H1 (cell line): ENCODE data around the gene LRRC2. TPM values are rescaled to one million over a fixed set of nuclear protein-coding genes. Genes with fewer than 3 reads are reported as not detected.
"Not testable (repeated sequence)": the region's sequence is repeated elsewhere in the genome, so short reads cannot be mapped to it uniquely, and the experiment has no call there.

Source experiments
- CTCF ChIA-PET: fragments of 300-600 bp; sonication (Branson Sonifier 250); formaldehyde crosslinking; loops from one replicate; lab custom pipeline; 2021; ENCODE audit not compliant: partially characterized antibody; lab: Charles Lee
- POLR2A ChIA-PET: fragments of 300-600 bp; sonication (Branson Sonifier 250); formaldehyde crosslinking; loops from one replicate; lab custom pipeline; 2021; ENCODE audit warnings: inconsistent platforms; ENCODE audit not compliant: partially characterized antibody; lab: Charles Lee
- DNase-seq, 2 experiments: peaks; one replicate each; pipeline versions ENCODE4 v3.0.0 to v3.0.0-alpha.2; 2010 to 2022; ENCODE audit warnings: low spot score in 2 of 2, low read depth in 1 of 2, mixed read lengths in 1 of 2
- FAIRE-seq: peaks from 2 replicates; lab custom pipeline; 2011; peaks lifted over from hg19 to GRCh38; lab: Jason Lieb, UNC
- H2AFZ ChIP-seq: 2 replicates; pipeline ENCODE4 v1.8.1; 2012; ENCODE audit warnings: low read length, inconsistent platforms
- H2AK5ac ChIP-seq: 2 replicates; pipeline ENCODE4 v1.6.1; 2013; ENCODE audit warnings: low read depth, low read length
- H2BK120ac ChIP-seq: replicated peaks from 2 replicates; pipeline ENCODE3; 2013; ENCODE audit warnings: low read depth, low read length, inconsistent platforms
- H2BK12ac ChIP-seq: 2 replicates; pipeline ENCODE4 v1.6.1; 2013; ENCODE audit warnings: low read depth, low read length
- H2BK15ac ChIP-seq: 2 replicates; pipeline ENCODE4 v1.6.1; 2013; ENCODE audit warnings: low read length
- H2BK20ac ChIP-seq: 2 replicates; pipeline ENCODE4 v1.6.1; 2013; ENCODE audit warnings: low read length
- H2BK5ac ChIP-seq: 2 replicates; pipeline ENCODE4 v1.6.1; 2013; ENCODE audit warnings: low read depth, low read length
- H3K14ac ChIP-seq: 2 replicates; pipeline ENCODE4 v1.6.1; 2013; ENCODE audit warnings: inconsistent platforms; ENCODE audit not compliant: insufficient read length
- H3K18ac ChIP-seq: 2 replicates; pipeline ENCODE4 v1.6.1; 2013; ENCODE audit warnings: low read length; ENCODE audit errors: extremely low read depth
- H3K23ac ChIP-seq: 2 replicates; pipeline ENCODE4 v1.6.1; 2013; ENCODE audit warnings: inconsistent platforms; ENCODE audit not compliant: insufficient read length
- H3K23me2 ChIP-seq: 2 replicates; pipeline ENCODE4 v1.6.1; 2013; ENCODE audit warnings: low read depth, low read length
- H3K27ac ChIP-seq: 2 replicates; pipeline ENCODE4 v1.6.1; 2011; ENCODE audit warnings: low read depth, low read length, inconsistent platforms
- H3K27me3 ChIP-seq, 4 experiments: replicated peaks in 1 of 4; 1 replicate in 1 of 4; 2 replicates in 3 of 4; pipeline versions ENCODE4 v1.6.1 to v1.8.1; 2011 to 2013; ENCODE audit warnings: low read length in 3 of 4, mild to moderate bottlenecking in 3 of 4, inconsistent platforms in 2 of 4, mixed read lengths in 2 of 4, moderate library complexity in 1 of 4; ENCODE audit not compliant: control insufficient read depth in 3 of 4, insufficient read depth in 3 of 4; ENCODE audit errors: extremely low read depth in 1 of 4
- H3K36me3 ChIP-seq, 4 experiments: 2 replicates each; pipeline versions ENCODE4 v1.6.1 to v1.8.1; 2011 to 2013; ENCODE audit warnings: mild to moderate bottlenecking in 4 of 4, low read length in 3 of 4, moderate library complexity in 2 of 4, control low read depth in 1 of 4, inconsistent platforms in 1 of 4; ENCODE audit not compliant: insufficient read depth in 4 of 4, control insufficient read depth in 2 of 4
- H3K4ac ChIP-seq: replicated peaks from 2 replicates; pipeline ENCODE3; 2013; ENCODE audit warnings: low read length, low read depth, mixed read lengths, inconsistent platforms; ENCODE audit not compliant: insufficient read length
- H3K4me1 ChIP-seq, 4 experiments: replicated peaks in 1 of 4; 1 replicate in 1 of 4; 2 replicates in 3 of 4; pipeline versions ENCODE4 v1.6.1 to v1.8.1; 2011 to 2013; ENCODE audit warnings: low read length in 3 of 4, inconsistent platforms in 2 of 4, mixed read lengths in 1 of 4; ENCODE audit not compliant: insufficient read depth in 4 of 4, control insufficient read depth in 3 of 4
- H3K4me2 ChIP-seq, 2 experiments: 2 replicates each; pipeline versions ENCODE4 v1.6.1 to v1.8.1; 2011 to 2013; ENCODE audit warnings: low read depth in 2 of 2, low read length in 2 of 2, control low read depth in 1 of 2, inconsistent platforms in 1 of 2, mild to moderate bottlenecking in 1 of 2; ENCODE audit not compliant: insufficient read depth in 1 of 2
- H3K4me3 ChIP-seq, 4 experiments: fragments of 200-600, 300-600 bp in 1 of 4; sonication (generic), shearing (Covaris generic), sonication (Bioruptor Twin) in 1 of 4; 2 replicates each; pipeline versions ENCODE4 v1.5.1 to v1.8.1; 2011 to 2016; ENCODE audit warnings: low read length in 4 of 4, low read depth in 3 of 4, control low read depth in 2 of 4, inconsistent platforms in 2 of 4, mild to moderate bottlenecking in 2 of 4, mixed read lengths in 1 of 4, moderate library complexity in 1 of 4; ENCODE audit not compliant: insufficient read depth in 2 of 4; ENCODE audit errors: extremely low read depth in 1 of 4
- H3K56ac ChIP-seq: replicated peaks from 2 replicates; pipeline ENCODE3; 2013; ENCODE audit warnings: low read depth, mild to moderate bottlenecking, mixed read lengths, low read length, inconsistent platforms; ENCODE audit not compliant: insufficient read length
- H3K79me1 ChIP-seq: 2 replicates; pipeline ENCODE4 v1.6.1; 2013; ENCODE audit warnings: low read depth, low read length, control low read depth
- H3K79me2 ChIP-seq, 2 experiments: 2 replicates each; pipeline versions ENCODE4 v1.6.1 to v1.8.1; 2012 to 2013; ENCODE audit warnings: low read length in 2 of 2, mild to moderate bottlenecking in 2 of 2, inconsistent platforms in 1 of 2; ENCODE audit not compliant: insufficient read depth in 2 of 2, control insufficient read depth in 1 of 2
- H3K9ac ChIP-seq, 4 experiments: replicated peaks in 1 of 4; 1 replicate in 1 of 4; 2 replicates in 3 of 4; pipeline versions ENCODE4 v1.6.1 to v1.8.1; 2011 to 2013; ENCODE audit warnings: low read depth in 3 of 4, low read length in 3 of 4, control low read depth in 2 of 4, mild to moderate bottlenecking in 2 of 4, moderate library complexity in 2 of 4, inconsistent platforms in 1 of 4; ENCODE audit errors: extremely low read depth in 1 of 4
- H3K9me3 ChIP-seq, 2 experiments: 2 replicates each; pipeline versions ENCODE4 v1.6.1 to v1.8.1; 2012 to 2013; ENCODE audit warnings: mild to moderate bottlenecking in 2 of 2, moderate library complexity in 2 of 2, control low read depth in 1 of 2, inconsistent platforms in 1 of 2, low read depth in 1 of 2, low read length in 1 of 2, mixed read lengths in 1 of 2; ENCODE audit not compliant: insufficient read depth in 2 of 2
- H4K20me1 ChIP-seq, 2 experiments: replicated peaks in 1 of 2; 2 replicates each; pipeline versions ENCODE3 to v1.8.1; 2011 to 2013; ENCODE audit warnings: inconsistent platforms in 2 of 2, low read length in 2 of 2, mild to moderate bottlenecking in 1 of 2; ENCODE audit not compliant: insufficient read depth in 2 of 2, control insufficient read depth in 1 of 2
- H4K5ac ChIP-seq: 2 replicates; pipeline ENCODE4 v1.6.1; 2013; ENCODE audit warnings: low read length, low read depth, mixed read lengths, inconsistent platforms; ENCODE audit not compliant: insufficient read length
- H4K8ac ChIP-seq: 2 replicates; pipeline ENCODE4 v1.8.0; 2013; ENCODE audit warnings: mild to moderate bottlenecking, moderate library complexity, low read length, inconsistent platforms; ENCODE audit not compliant: insufficient read depth; ENCODE audit errors: extremely low read depth
- H4K91ac ChIP-seq: replicated peaks from 2 replicates; pipeline ENCODE3; 2013; ENCODE audit warnings: low read length, mixed read lengths, inconsistent platforms; ENCODE audit not compliant: insufficient read length
- BCL11A ChIP-seq, 2 experiments: IDR thresholded peaks; one replicate each; pipeline ENCODE4 v1.6.1; 2011; ENCODE audit warnings: low read depth in 2 of 2, low read length in 2 of 2, mild to moderate bottlenecking in 2 of 2
- CTCF ChIP-seq, 3 experiments: IDR thresholded peaks; 1 replicate in 2 of 3; 2 replicates in 1 of 3; pipeline versions ENCODE4 v1.5.1 to v1.6.1; 2011; ENCODE audit warnings: low read length in 3 of 3, mild to moderate bottlenecking in 3 of 3, inconsistent platforms in 2 of 3, low read depth in 1 of 3, moderate library complexity in 1 of 3; ENCODE audit not compliant: insufficient read depth in 1 of 3; ENCODE audit errors: control extremely low read depth in 1 of 3
- GABPA ChIP-seq: IDR thresholded peaks from 2 replicates; pipeline ENCODE4 v1.6.1; 2011; ENCODE audit warnings: mild to moderate bottlenecking, low read length, moderate library complexity, borderline replicate concordance; ENCODE audit not compliant: insufficient read depth
- HDAC2 ChIP-seq, 2 experiments: fragments of 300-600 bp in 1 of 2; sonication (generic) in 1 of 2; IDR thresholded peaks; 2 replicates each; pipeline ENCODE4 v1.6.1; 2011 to 2012; ENCODE audit warnings: low read depth in 2 of 2, low read length in 2 of 2, mild to moderate bottlenecking in 2 of 2, moderate library complexity in 2 of 2, borderline replicate concordance in 1 of 2, inconsistent platforms in 1 of 2
- HDAC6 ChIP-seq: IDR thresholded peaks from one replicate; pipeline ENCODE4 v1.7.1; 2012; ENCODE audit warnings: low read depth, mild to moderate bottlenecking, inconsistent platforms, low read length, moderate library complexity
- TCF12 ChIP-seq: IDR thresholded peaks from 2 replicates; pipeline ENCODE4 v1.6.1; 2011; ENCODE audit warnings: low read depth, mild to moderate bottlenecking, low read length
- TEAD4 ChIP-seq: IDR thresholded peaks from 2 replicates; pipeline ENCODE4 v1.6.1; 2012; ENCODE audit warnings: low read depth, low read length, inconsistent platforms, mixed read lengths
- WGBS, 2 experiments: shearing (Covaris generic) in 1 of 2; methylation state at CpG; one replicate each; pipeline versions ENCODE4 v1.1.6 to v1.1.7; 2013 to 2015; ENCODE audit warnings: low lambda C conversion rate in 2 of 2, mixed read lengths in 2 of 2, inconsistent platforms in 1 of 2, low coverage in 1 of 2, missing lambda C conversion rate in 1 of 2; ENCODE audit not compliant: insufficient replicate concordance in 2 of 2, insufficient coverage in 1 of 2, insufficient read length in 1 of 2; ENCODE audit errors: extremely low coverage in 1 of 2, missing lambda C conversion rate in 1 of 2; 5-methylcytosine and 5-hydroxymethylcytosine counted together
- polyA plus RNA-seq, 7 experiments: library from polyadenylated mRNA; depleted of rRNA in 3 of 7; stranded (reverse) in 5 of 7; unstranded in 2 of 7; fragments of >200 nt in 5 of 7; fragments of 200-250 nt in 2 of 7; gene quantifications; 1 replicate in 5 of 7; 2 replicates in 1 of 7; 4 replicates in 1 of 7; pipeline versions ENCODE4 v1.2.1 to v1.2.3, GENCODE V29; 2011 to 2013; ENCODE audit warnings: missing spikeins in 2 of 7, mixed read lengths in 2 of 7
- total RNA-seq: library from RNA; stranded (reverse); fragmentation: NEBNext Ultra II Directional; extraction: Animal tissue kit (Norgen Biotek cat#: 25700); gene quantifications from 2 replicates; pipeline ENCODE4 v1.2.1, GENCODE V29; 2021

The LRRC2 gene
- total and polyA plus RNA-seq, 2 of the 8 experiments (the other 6 are each of a cell fraction or from before 2014, with no cell fraction given): 1.4 to 6.4 TPM

GRCh38 chr3:46549408-46549904 is 16.6 kb downstream of the LRRC2 start (continued):
- TF ChIP-seq GABPA: no peak
- no peak for TF ChIP-seq HDAC2 (IDR thresholded peaks at IDR 0.05; ENCODE audit: borderline replicate concordance in 1 of 2, low read depth in 2 of 2, low read length in 2 of 2)
- no peak for TF ChIP-seq CTCF (IDR thresholded peaks at IDR 0.05; ENCODE audit: control extremely low read depth in 1 of 3, insufficient read depth in 1 of 3, low read depth in 1 of 3, low read length in 3 of 3)
- no peak for TF ChIP-seq BCL11A (IDR thresholded peaks at IDR 0.05; ENCODE audit: low read depth in 2 of 2, low read length in 2 of 2)
- no peak for TF ChIP-seq TCF12
- no peak for TF ChIP-seq TEAD4
- TF ChIP-seq HDAC6: no peak

GRCh38 chr3:46548611-46549010 is 17.5 kb downstream of the LRRC2 start:
- H4K91ac ChIP-seq, H3K23me2 ChIP-seq, H4K20me1 ChIP-seq, H2AFZ ChIP-seq, H2BK20ac ChIP-seq, H3K27me3 ChIP-seq, H2BK12ac ChIP-seq, H4K5ac ChIP-seq, H3K79me2 ChIP-seq, H2AK5ac ChIP-seq, FAIRE-seq, H3K56ac ChIP-seq, DNase-seq, H3K23ac ChIP-seq, H3K14ac ChIP-seq, H3K4ac ChIP-seq, H3K18ac ChIP-seq, H3K4me2 ChIP-seq, H2BK5ac ChIP-seq, H2BK15ac ChIP-seq, H3K4me3 ChIP-seq, H2BK120ac ChIP-seq, H3K79me1 ChIP-seq, H4K8ac ChIP-seq, H3K9ac ChIP-seq, H3K27ac ChIP-seq: not testable (repeated sequence)
- ChIA-PET POLR2A (interaction anchor here (0.7 to 8.3 kb wide), 6 partner anchors 11 to 63 kb away, joined by 3 to 145 read pairs (median 8); a partner anchor contains a TSS), CTCF (interaction anchor here (1.2 to 1.7 kb wide), 8 partner anchors 9 to 99 kb away, joined by 3 to 8 read pairs (median 4); partner anchors contain the start of gene RTP3)
- 95% methylated on average over 3 of the region's 3 CpGs; no CpG with 5 or more reads in 1 of the 2 experiments for WGBS, 2 experiments
- H3K9me3 ChIP-seq: peaks cover 13 to 18% of the 10 kb centered on the region in 2 experiments
- peaks cover 0 to 10% (median 3%) of the 10 kb centered on the region in 4 experiments; a peak in 2 of 8 replicates for H3K36me3 ChIP-seq
- H3K4me1 ChIP-seq: peaks cover 12 to 20% (median 16%) of the 10 kb centered on the region in 4 experiments
